ENCODE results near the gene SHROOM3. TPM values are rescaled to one million over a fixed set of nuclear protein-coding genes. Genes with fewer than 3 reads are reported as not detected.

The SHROOM3 gene
- total RNA-seq, 2 donors from 2014 or later, result 139 to 171 TPM

DNA sequence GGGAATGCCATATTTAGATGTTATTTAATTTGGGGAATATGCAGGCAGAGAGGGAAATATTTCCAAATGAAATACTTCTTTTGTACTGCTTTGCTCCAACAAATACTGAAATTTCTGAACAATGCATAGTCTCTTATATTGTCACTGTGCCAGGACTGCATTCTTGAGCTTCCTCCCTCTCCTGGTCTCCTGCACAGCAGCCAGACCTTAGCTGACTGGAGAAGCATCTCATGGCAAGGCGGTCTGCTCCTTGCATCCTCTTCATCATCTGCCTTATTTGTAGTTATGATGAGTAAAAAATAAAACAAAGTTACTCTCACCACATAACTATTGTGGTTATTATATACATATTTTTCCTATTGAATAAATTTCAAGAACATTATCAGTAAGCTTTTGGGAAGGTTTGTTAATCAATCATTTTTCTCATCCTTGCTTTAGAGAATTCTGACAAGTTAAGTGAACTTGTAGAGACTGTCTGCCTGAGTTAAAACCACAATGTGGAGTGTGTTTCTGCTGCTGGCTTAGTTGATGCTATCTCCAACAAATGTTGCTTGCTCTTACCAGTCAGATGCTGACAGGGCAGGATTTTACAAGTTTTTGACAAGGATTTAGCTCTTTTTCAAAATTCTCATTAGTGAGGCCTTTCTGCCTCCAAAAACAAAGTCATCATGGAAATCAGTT is 309.4 kb downstream of the SHROOM3 start:
- no peaks in the 10 kb centered on the region for H3K27me3 ChIP-seq (replicated peaks; ENCODE audit: insufficient read depth)
- TF ChIP-seq CTCF (IDR thresholded peaks at IDR 0.05), result no peak
- H3K4me3 ChIP-seq, result peak overlapping the region; percentile 51
- DNase-seq (ENCODE audit: low spot score), result no peak
- H3K36me3 ChIP-seq, result peaks cover 22% of the 10 kb centered on the region
- no peak for ATAC-seq (ENCODE audit: insufficient number of reproducible peaks, low FRiP score, low read depth)
- H3K27ac ChIP-seq, result peak overlapping the region; percentile 63 to 98
- H3K9me3 ChIP-seq, result no peaks in the 10 kb centered on the region
- H3K4me1 ChIP-seq (ENCODE audit: control insufficient read depth in 1 of 2, low read depth in 2 of 2), result peaks cover 44 to 90% of the 10 kb centered on the region in 2 donors

DNA sequence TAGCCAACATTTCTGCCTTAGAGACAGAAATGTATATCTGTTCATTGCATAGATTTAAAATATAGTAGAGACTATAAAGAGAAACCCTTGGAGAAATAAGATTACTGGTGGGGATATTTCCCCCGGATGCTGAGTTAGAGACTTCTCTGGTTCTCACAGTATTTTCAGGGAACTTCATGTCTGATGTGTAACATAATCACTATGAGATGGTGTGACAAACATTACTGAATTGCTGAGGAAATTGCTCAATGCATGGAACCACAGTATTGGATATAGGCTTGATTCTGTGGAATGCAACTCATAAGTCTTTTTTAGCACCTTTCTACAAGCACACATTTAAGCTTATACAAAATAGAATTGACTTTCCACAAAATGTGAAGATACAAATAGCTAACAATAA is 310.2 kb downstream of the SHROOM3 start:
- Histone ChIP-seq H3K4me1 (ENCODE audit: control insufficient read depth in 1 of 2, low read depth in 2 of 2) (peaks cover 37 to 81% of the 10 kb centered on the region in 2 donors), H3K27ac (peak overlapping the region; percentile 63 to 98), H3K27me3 (replicated peaks; ENCODE audit: insufficient read depth) (no peaks in the 10 kb centered on the region), H3K9me3 (no peaks in the 10 kb centered on the region), H3K4me3 (no peak overlapping the region), H3K36me3 (peaks cover 19% of the 10 kb centered on the region)
- TF ChIP-seq CTCF (IDR thresholded peaks at IDR 0.05), result no peak
- DNase-seq (ENCODE audit: low spot score) (no peak), ATAC-seq (ENCODE audit: insufficient number of reproducible peaks, low FRiP score, low read depth) (no peak)

- Histone ChIP-seq H3K4me3 (no peak overlapping the region), H3K36me3 (peaks cover 9% of the 10 kb centered on the region), H3K4me1 (ENCODE audit: control insufficient read depth in 1 of 2, low read depth in 2 of 2) (peaks cover 30 to 68% of the 10 kb centered on the region in 2 donors), H3K9me3 (no peaks in the 10 kb centered on the region), H3K27ac (peak overlapping the region in 1 of 2 donors; percentile 1), H3K27me3 (replicated peaks; ENCODE audit: insufficient read depth) (no peaks in the 10 kb centered on the region)
- no peak for TF ChIP-seq CTCF (IDR thresholded peaks at IDR 0.05)
- ATAC-seq (ENCODE audit: insufficient number of reproducible peaks, low FRiP score, low read depth), result no peak
- no peak for DNase-seq (ENCODE audit: low spot score)
Measured at GRCh38 chr4:76747563-76747962, 312.5 kb downstream of the SHROOM3 start.

DNA sequence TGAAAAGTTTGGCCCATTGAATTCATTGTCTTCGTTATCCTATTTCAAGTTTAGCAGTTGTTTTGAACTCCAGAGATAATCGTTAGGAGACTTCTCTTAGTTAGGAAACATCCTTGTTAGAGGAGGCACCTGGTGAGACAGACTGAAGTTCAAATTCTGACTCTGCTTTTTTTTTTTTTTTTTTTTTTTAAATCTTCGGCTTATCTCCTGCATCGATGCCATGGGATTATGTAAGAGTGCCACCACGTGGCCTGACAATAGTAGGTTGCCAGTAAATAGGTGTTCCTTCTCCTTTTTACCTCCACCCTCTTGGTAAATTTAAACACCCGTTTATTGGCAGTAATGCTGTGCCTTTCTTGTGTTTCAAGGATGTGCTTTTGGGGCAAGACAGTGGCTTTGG is 313.6 kb downstream of the SHROOM3 start:
- no peaks in the 10 kb centered on the region for H3K27me3 ChIP-seq (replicated peaks; ENCODE audit: insufficient read depth)
- peak overlapping the region in 1 of 2 donors; percentile 1 for H3K27ac ChIP-seq
- no peak for ATAC-seq (ENCODE audit: insufficient number of reproducible peaks, low FRiP score, low read depth)
- no peaks in the 10 kb centered on the region for H3K9me3 ChIP-seq
- no peak overlapping the region for H3K4me3 ChIP-seq
- H3K4me1 ChIP-seq (ENCODE audit: control insufficient read depth in 1 of 2, low read depth in 2 of 2), result peaks cover 27 to 68% of the 10 kb centered on the region in 2 donors
- H3K36me3 ChIP-seq, result peaks cover 9% of the 10 kb centered on the region
- no peak for DNase-seq (ENCODE audit: low spot score)
- TF ChIP-seq CTCF (IDR thresholded peaks at IDR 0.05), result peak; percentile 13

- Histone ChIP-seq H3K27me3 (replicated peaks; ENCODE audit: insufficient read depth) (no peaks in the 10 kb centered on the region), H3K9me3 (no peaks in the 10 kb centered on the region), H3K4me1 (ENCODE audit: control insufficient read depth in 1 of 2, low read depth in 2 of 2) (peaks cover 29 to 68% of the 10 kb centered on the region in 2 donors), H3K36me3 (peaks cover 9% of the 10 kb centered on the region), H3K4me3 (no peak overlapping the region), H3K27ac (no peak overlapping the region)
- TF ChIP-seq CTCF (IDR thresholded peaks at IDR 0.05), result no peak
- no peak for DNase-seq (ENCODE audit: low spot score)
- ATAC-seq (ENCODE audit: insufficient number of reproducible peaks, low FRiP score, low read depth), result no peak
Measured at GRCh38 chr4:76749355-76749754, 314.3 kb downstream of the SHROOM3 start.
